Measurements from ENCODE around the gene PRSS12.

Gene PRSS12

GRCh38 chr4:118254368-118254767, 98.4 kb downstream of the PRSS12 start:
- TF ChIP-seq REST (IDR thresholded peaks at IDR 0.05; ENCODE audit: insufficient read depth in 1 of 2, low read depth in 2 of 2, low read length in 2 of 2) (no peak), SIN3A (IDR thresholded peaks at IDR 0.05; ENCODE audit: borderline replicate concordance, insufficient read depth, low read length) (no peak), TAF1 (IDR thresholded peaks at IDR 0.05; ENCODE audit: borderline replicate concordance, insufficient read depth, low read length) (no peak), POLR2AphosphoS5 (IDR thresholded peaks at IDR 0.05; ENCODE audit: low read depth, low read length) (no peak), FOXP2 (optimal IDR thresholded peaks at IDR 0.05; ENCODE audit: borderline replicate concordance, extremely low read depth, extremely low read length, insufficient read depth) (no peak)

- TF ChIP-seq FOXP2 (optimal IDR thresholded peaks at IDR 0.05; ENCODE audit: borderline replicate concordance, extremely low read depth, extremely low read length, insufficient read depth) (no peak), POLR2AphosphoS5 (IDR thresholded peaks at IDR 0.05; ENCODE audit: low read depth, low read length) (no peak), REST (IDR thresholded peaks at IDR 0.05; ENCODE audit: insufficient read depth in 1 of 2, low read depth in 2 of 2, low read length in 2 of 2) (no peak), TAF1 (IDR thresholded peaks at IDR 0.05; ENCODE audit: borderline replicate concordance, insufficient read depth, low read length) (no peak), SIN3A (IDR thresholded peaks at IDR 0.05; ENCODE audit: borderline replicate concordance, insufficient read depth, low read length) (no peak)
Measured at GRCh38 chr4:118249890-118250289, 102.9 kb downstream of the PRSS12 start.

GRCh38 chr4:118237531-118237930, 115.3 kb downstream of the PRSS12 start:
- TF ChIP-seq POLR2AphosphoS5 (IDR thresholded peaks at IDR 0.05; ENCODE audit: low read depth, low read length) (no peak), TAF1 (IDR thresholded peaks at IDR 0.05; ENCODE audit: borderline replicate concordance, insufficient read depth, low read length) (no peak), FOXP2 (optimal IDR thresholded peaks at IDR 0.05; ENCODE audit: borderline replicate concordance, extremely low read depth, extremely low read length, insufficient read depth) (no peak), SIN3A (IDR thresholded peaks at IDR 0.05; ENCODE audit: borderline replicate concordance, insufficient read depth, low read length) (no peak), REST (IDR thresholded peaks at IDR 0.05; ENCODE audit: insufficient read depth in 1 of 2, low read depth in 2 of 2, low read length in 2 of 2) (no peak)

GRCh38 chr4:118235566-118236120, 117.2 kb downstream of the PRSS12 start:
- no peak for TF ChIP-seq TAF1 (IDR thresholded peaks at IDR 0.05; ENCODE audit: borderline replicate concordance, insufficient read depth, low read length)
- no peak for TF ChIP-seq SIN3A (IDR thresholded peaks at IDR 0.05; ENCODE audit: borderline replicate concordance, insufficient read depth, low read length)
- TF ChIP-seq REST (IDR thresholded peaks at IDR 0.05; ENCODE audit: insufficient read depth in 1 of 2, low read depth in 2 of 2, low read length in 2 of 2): no peak
- no peak for TF ChIP-seq FOXP2 (optimal IDR thresholded peaks at IDR 0.05; ENCODE audit: borderline replicate concordance, extremely low read depth, extremely low read length, insufficient read depth)
- TF ChIP-seq POLR2AphosphoS5 (IDR thresholded peaks at IDR 0.05; ENCODE audit: low read depth, low read length): no peak
